ENCODE measurements around the gene BPIFB6. TPM values are rescaled to one million over a fixed set of nuclear protein-coding genes. Genes with fewer than 3 reads are reported as not detected.

BPIFB6 gene
- total RNA-seq, 3 donors from 2014 or later, result not detected

DNA sequence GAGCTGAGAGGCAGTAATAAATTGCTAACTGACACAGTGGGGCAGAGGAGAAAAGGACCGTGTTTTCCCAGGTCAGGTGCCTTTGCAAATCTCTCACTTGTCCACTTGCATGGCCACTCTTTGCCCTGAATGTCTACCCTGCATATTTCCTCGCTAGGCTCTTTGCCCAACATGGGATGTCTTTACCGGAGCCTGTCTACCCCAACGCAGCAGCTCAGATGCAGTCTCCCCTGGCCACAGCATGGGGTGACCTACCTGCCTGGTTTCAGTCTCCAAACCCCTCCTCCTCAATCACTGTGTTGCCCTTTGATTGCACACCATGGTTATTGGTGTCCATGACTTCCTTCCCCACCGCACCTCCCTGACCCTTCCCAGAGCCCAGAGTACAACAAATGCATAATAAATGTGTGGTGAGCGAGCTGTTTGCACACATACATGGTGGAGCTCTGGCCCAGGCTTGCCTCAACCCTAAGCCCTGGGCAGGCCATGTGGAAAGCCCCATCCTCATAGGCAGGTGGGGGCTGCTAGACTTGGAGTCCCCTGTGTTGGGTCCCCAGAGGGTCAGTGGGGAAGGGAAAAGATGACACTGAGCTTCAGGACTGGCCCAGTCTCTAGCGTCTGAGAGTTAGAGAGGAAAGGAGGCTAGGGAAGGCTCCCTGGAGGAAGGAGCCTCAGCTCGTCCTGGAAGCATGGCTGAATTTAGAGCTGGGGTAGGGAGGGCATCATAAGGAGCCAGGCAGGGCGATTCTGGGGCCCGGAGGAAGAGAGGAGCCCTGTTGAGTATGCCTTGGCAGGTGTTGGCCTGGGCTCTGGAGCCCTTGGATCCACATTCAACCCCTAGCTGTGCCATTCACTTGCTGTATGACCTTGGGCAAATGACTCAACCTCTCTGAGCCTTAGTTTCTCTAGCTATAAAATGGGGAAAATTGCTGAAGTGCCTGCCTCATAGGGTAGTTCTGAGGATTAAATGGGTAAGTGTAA is 4.4 kb upstream of the BPIFB6 start:
- Mint-ChIP-seq H3K36me3 (ENCODE audit: insufficient read depth) (no peaks in the 10 kb centered on the region), H3K4me1 (ENCODE audit: low read depth) (no peaks in the 10 kb centered on the region), H3K9me3 (no peaks in the 10 kb centered on the region), H3K4me3 (no peak overlapping the region), H3K27me3 (ENCODE audit: low read depth) (no peaks in the 10 kb centered on the region)
- ATAC-seq (no peak), DNase-seq (no peak)

DNA sequence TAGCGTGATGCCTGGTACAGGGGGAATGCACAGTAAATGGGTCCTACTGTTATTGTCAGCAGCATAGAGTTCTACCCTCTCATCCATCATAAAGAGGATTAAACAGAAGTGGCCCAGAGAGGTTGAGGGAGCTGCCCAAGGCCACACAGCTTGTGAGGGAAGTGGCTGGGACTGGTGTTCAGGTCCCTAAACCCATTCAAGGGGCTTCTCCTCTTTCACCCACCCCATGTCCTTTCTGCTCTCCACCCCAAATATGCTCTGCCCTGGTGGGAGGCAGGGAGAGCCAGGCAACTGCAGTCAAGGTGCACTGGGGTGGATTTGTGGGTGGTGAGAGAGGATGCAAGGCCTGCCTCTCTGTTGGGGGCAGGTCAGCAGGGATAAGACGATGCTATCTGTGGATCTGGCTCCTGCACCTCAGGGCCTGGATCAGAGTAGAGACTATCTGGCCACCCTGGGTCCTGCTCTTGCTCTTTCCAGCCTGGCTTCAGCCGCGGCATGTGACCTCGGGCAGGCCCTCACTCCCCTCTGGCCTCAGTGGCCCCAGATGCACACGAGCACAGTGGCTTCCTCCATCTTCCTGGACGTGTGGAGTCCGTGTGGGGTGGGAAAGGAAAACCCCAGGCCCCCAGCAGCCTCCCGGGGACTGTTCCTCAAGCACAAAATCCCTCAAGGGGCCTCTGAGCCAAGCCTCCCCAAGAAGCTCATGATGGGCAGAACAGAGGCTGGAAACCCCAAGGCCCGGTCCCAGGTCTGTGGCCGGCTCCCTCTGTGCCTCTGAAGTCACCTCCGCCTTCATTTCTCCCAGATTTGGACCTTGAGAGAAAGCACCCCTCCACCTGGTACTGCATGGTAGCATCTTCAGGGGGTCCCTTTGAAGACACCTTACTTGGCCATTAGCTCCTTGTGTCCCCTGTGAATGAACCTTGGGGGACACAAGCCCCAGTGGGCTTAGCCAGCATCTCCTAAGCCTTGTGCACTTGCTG is 3.4 kb upstream of the BPIFB6 start:
- ATAC-seq, result no peak
- Mint-ChIP-seq H3K4me1 (ENCODE audit: low read depth) (no peaks in the 10 kb centered on the region), H3K4me3 (no peak overlapping the region), H3K27me3 (ENCODE audit: low read depth) (no peaks in the 10 kb centered on the region), H3K36me3 (ENCODE audit: insufficient read depth) (no peaks in the 10 kb centered on the region), H3K9me3 (no peaks in the 10 kb centered on the region)
- no peak for DNase-seq

DNA sequence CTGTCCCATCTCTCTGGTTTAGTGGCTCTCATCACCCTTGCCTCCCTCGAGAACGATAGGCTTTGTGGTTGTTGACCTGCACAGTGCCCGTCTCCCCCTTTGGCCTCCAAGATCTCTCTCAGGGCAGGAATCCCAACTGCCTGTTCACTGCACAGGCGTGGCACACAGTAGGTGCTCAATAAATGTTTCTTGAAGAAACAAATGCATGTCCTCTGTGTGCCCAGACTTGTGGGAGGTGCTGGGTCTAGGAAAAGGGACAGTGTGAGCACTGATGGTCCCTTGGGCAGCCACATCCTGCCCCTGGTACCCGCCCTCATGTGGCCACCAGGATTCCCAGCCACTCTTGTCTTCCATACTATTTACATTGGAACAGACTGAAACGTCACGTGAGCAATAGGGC is 2.6 kb upstream of the BPIFB6 start:
- ATAC-seq (no peak), DNase-seq (no peak)
- no peaks in the 10 kb centered on the region for H3K4me1 Mint-ChIP-seq (ENCODE audit: low read depth)
- H3K36me3 Mint-ChIP-seq (ENCODE audit: insufficient read depth), result no peaks in the 10 kb centered on the region
- H3K27me3 Mint-ChIP-seq (ENCODE audit: low read depth), result no peaks in the 10 kb centered on the region
- no peaks in the 10 kb centered on the region for H3K9me3 Mint-ChIP-seq
- no peak overlapping the region for H3K4me3 Mint-ChIP-seq

DNA sequence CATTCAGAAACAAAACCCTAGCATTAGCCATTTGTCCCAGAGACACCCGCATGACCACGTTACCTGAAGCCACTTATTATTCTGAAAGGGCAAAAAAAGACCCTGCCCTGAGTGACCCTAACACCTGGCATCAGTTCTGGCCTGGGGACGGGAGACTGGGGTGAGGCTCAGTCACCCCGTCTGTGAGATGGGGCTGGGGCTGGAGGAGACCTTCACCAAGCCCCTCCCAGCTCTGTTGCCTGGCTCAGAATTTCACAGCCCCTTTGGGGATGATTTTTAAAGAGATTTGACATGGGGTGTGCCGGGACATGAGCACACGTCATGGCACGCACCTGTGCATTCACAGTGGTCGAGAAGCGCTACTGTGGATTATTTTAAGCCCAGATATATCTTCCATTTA is 1.4 kb upstream of the BPIFB6 start:
- Mint-ChIP-seq H3K27me3 (ENCODE audit: low read depth) (no peaks in the 10 kb centered on the region), H3K4me3 (no peak overlapping the region), H3K9me3 (no peaks in the 10 kb centered on the region), H3K4me1 (ENCODE audit: low read depth) (no peaks in the 10 kb centered on the region), H3K36me3 (ENCODE audit: insufficient read depth) (no peaks in the 10 kb centered on the region)
- ATAC-seq (no peak), DNase-seq (no peak)

DNA sequence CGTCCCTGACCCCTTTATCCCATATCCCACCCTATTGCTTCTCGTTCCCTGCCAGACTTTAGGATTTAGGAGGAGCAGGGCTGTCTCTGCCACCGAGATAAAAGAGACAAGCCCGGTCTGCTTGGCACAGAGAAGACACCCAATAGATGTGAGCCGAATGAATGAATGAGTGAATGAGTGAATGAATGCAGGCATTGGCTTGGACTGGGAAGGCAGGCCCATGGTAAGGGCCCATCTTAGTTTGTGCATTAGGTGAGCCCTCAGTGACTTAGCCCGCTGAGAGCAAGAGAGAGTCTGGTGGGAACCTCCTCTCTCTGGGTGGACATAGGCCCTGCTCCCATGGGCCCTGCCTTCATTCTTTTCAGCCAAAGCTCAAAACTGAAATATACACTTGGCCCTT is 879 bp upstream of the BPIFB6 start:
- Mint-ChIP-seq H3K9me3 (no peaks in the 10 kb centered on the region), H3K4me1 (ENCODE audit: low read depth) (no peaks in the 10 kb centered on the region), H3K4me3 (no peak overlapping the region), H3K27me3 (ENCODE audit: low read depth) (no peaks in the 10 kb centered on the region), H3K36me3 (ENCODE audit: insufficient read depth) (no peaks in the 10 kb centered on the region)
- no peak for DNase-seq
- no peak for ATAC-seq

DNA sequence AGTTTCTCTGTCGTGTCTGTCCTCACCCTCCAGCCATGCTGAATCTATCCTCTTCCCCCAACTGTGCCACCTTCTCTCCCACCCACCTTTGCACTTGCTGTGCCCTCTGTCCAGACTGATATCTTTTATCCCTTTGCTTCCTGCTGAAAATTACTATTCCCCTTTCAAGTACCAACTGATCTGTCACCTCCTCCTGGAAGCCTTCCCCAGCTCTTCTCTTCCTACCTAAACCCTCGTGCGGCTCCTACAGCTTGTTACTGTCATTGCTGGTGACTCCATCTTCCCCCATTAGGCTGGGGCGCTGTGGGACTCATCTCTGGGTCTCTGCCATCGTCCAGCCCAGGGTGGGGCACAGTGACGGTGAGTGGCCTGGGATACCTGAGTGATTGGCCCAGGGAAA is 1.1 kb downstream of the BPIFB6 start:
- H3K27me3 Mint-ChIP-seq (ENCODE audit: low read depth), result no peaks in the 10 kb centered on the region
- no peaks in the 10 kb centered on the region for H3K4me1 Mint-ChIP-seq (ENCODE audit: low read depth)
- no peaks in the 10 kb centered on the region for H3K36me3 Mint-ChIP-seq (ENCODE audit: insufficient read depth)
- no peak overlapping the region for H3K4me3 Mint-ChIP-seq
- no peaks in the 10 kb centered on the region for H3K9me3 Mint-ChIP-seq
- ATAC-seq, result no peak
- no peak for DNase-seq

DNA sequence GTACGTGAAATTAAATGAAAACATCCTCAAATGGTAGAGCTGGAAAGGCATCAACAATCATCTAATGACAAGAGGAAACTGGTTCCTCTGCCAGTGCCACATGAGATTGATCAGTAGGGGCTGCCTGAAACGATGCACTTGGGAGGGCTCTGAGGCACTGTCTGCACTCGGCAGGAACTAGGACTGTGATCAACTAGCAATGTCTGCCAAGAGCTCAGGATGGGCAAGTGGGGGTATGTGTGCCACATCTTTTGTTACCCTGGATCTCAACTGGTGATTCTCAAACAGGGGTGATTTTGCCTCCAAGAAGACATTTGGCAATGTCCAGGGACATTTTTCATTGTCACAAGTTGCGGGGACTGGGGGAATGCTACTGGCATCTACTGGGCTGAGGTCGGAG is 1.9 kb downstream of the BPIFB6 start:
- Mint-ChIP-seq H3K36me3 (ENCODE audit: insufficient read depth) (no peaks in the 10 kb centered on the region), H3K4me3 (no peak overlapping the region), H3K4me1 (ENCODE audit: low read depth) (no peaks in the 10 kb centered on the region), H3K27me3 (ENCODE audit: low read depth) (no peaks in the 10 kb centered on the region), H3K9me3 (no peaks in the 10 kb centered on the region)
- ATAC-seq (no peak), DNase-seq (no peak)

DNA sequence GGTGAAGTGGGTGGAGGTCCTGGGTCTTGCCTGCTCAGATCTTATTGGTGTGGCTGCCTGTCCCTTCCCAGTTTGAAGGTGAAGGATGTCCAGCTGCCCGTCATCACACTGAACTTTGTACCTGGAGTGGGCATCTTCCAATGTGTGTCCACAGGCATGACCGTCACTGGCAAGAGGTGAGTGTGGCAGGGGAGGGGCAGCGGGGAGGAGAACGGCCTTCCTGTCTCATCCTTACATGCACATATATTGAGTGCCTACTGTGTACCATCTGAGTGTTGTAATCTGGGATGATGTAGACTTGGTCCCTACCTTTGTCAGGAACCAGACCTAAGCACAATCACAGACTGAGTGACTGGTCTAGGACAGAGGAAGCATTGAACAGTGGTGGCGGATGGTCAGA is 2.7 kb downstream of the BPIFB6 start:
- H3K9me3 Mint-ChIP-seq, result no peaks in the 10 kb centered on the region
- ATAC-seq (no peak), DNase-seq (no peak)
- no peak overlapping the region for H3K4me3 Mint-ChIP-seq
- H3K27me3 Mint-ChIP-seq (ENCODE audit: low read depth), result no peaks in the 10 kb centered on the region
- H3K4me1 Mint-ChIP-seq (ENCODE audit: low read depth), result no peaks in the 10 kb centered on the region
- no peaks in the 10 kb centered on the region for H3K36me3 Mint-ChIP-seq (ENCODE audit: insufficient read depth)

DNA sequence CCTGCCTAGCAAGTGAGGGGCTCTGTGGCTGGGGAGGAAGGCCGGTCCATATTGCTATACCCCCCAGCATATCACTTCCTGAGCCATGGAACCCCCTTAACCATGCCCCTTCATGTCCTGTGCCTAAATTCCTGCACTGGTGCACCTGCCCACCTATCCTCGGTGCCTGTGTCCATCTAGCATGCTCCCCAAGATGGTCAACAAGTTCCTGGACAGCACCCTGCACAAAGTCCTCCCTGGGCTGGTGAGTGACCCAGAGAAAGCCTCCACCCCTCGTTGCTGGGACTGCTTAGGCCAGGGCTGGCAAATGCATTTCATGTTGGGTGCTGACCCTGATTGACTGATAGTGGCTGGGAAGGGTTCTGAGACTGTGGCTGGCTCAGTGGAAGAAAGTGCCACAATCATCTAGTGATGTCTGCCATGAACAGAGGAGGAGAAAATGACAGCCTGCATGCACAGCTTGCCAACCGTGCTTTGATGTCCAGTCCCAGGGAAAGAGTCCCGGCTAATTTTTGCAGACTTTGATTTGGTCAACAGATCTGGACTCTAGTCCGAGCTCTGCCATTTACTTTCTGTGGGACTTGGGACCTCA is 3.5 kb downstream of the BPIFB6 start:
- Mint-ChIP-seq H3K4me1 (ENCODE audit: low read depth) (no peaks in the 10 kb centered on the region), H3K27me3 (ENCODE audit: low read depth) (no peaks in the 10 kb centered on the region), H3K4me3 (no peak overlapping the region), H3K36me3 (ENCODE audit: insufficient read depth) (no peaks in the 10 kb centered on the region), H3K9me3 (no peaks in the 10 kb centered on the region)
- DNase-seq, result no peak
- ATAC-seq, result no peak

DNA sequence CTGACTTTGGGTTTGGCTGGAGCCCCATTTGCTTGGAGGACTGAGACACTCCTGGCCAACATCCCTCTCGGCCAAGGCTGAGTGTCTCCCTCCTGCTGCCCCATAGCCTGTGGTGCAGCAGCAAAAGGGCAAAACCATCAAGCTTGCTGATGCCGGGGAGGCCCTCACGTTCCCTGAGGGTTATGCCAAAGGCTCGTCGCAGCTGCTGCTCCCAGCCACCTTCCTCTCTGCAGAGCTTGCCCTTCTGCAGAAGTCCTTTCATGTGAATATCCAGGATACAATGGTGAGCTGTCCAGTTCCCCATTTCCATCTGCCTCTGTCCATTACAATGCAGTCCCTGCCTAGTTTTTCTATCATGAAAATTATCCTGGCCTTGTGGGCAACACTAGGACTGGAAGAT is 6.0 kb downstream of the BPIFB6 start:
- H3K27me3 Mint-ChIP-seq (ENCODE audit: low read depth), result no peaks in the 10 kb centered on the region
- H3K4me3 Mint-ChIP-seq, result no peak overlapping the region
- H3K4me1 Mint-ChIP-seq (ENCODE audit: low read depth), result no peaks in the 10 kb centered on the region
- ATAC-seq (no peak), DNase-seq (no peak)
- no peaks in the 10 kb centered on the region for H3K36me3 Mint-ChIP-seq (ENCODE audit: insufficient read depth)
- H3K9me3 Mint-ChIP-seq, result no peaks in the 10 kb centered on the region

DNA sequence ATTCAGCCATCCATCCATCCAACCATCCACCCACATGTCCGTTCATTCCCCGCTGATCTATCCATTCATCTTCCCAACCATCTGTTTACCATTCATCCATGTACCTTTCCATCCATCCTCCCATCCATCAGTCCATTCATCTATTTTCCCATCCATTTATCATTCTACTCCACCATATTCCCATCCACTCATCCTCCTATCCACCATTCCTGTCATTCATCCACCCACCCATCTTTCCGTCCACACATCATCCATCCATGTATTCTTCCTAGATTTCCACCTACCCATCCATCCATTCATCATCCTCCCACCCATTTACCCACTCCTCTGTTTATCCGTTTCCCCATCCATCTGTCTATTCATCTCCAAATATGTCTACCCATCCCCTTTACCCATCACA is 6.8 kb downstream of the BPIFB6 start:
- ATAC-seq, result no peak
- Mint-ChIP-seq H3K9me3 (no peaks in the 10 kb centered on the region), H3K4me1 (ENCODE audit: low read depth) (no peaks in the 10 kb centered on the region), H3K27me3 (ENCODE audit: low read depth) (no peaks in the 10 kb centered on the region), H3K4me3 (no peak overlapping the region), H3K36me3 (ENCODE audit: insufficient read depth) (no peaks in the 10 kb centered on the region)
- DNase-seq, result no peak

DNA sequence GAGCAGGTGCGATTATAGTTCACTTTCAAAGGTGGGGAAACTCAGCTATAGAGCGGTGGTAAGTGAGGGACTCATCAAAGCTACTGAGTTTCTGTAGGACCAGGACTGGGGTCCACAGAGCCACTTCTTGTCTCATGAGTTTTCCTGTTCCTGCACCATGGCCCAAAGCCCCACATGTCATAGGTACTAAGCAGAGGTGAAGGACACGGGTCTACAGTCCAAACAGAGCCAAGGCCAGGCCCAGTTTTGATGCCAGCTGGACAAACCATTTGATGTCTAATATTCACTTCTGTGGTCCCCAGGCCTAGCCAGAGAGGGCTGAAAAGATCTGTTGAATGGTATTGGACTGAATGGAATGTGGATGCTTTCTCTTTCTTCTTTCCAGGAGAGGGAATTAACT is 11.0 kb downstream of the BPIFB6 start:
- no peaks in the 10 kb centered on the region for H3K27me3 Mint-ChIP-seq (ENCODE audit: low read depth)
- no peaks in the 10 kb centered on the region for H3K4me1 Mint-ChIP-seq (ENCODE audit: low read depth)
- ATAC-seq, result no peak
- DNase-seq, result no peak
- H3K36me3 Mint-ChIP-seq (ENCODE audit: insufficient read depth), result peaks cover 6% of the 10 kb centered on the region
- H3K4me3 Mint-ChIP-seq, result no peak overlapping the region
- H3K9me3 Mint-ChIP-seq, result peaks cover 20% of the 10 kb centered on the region

DNA sequence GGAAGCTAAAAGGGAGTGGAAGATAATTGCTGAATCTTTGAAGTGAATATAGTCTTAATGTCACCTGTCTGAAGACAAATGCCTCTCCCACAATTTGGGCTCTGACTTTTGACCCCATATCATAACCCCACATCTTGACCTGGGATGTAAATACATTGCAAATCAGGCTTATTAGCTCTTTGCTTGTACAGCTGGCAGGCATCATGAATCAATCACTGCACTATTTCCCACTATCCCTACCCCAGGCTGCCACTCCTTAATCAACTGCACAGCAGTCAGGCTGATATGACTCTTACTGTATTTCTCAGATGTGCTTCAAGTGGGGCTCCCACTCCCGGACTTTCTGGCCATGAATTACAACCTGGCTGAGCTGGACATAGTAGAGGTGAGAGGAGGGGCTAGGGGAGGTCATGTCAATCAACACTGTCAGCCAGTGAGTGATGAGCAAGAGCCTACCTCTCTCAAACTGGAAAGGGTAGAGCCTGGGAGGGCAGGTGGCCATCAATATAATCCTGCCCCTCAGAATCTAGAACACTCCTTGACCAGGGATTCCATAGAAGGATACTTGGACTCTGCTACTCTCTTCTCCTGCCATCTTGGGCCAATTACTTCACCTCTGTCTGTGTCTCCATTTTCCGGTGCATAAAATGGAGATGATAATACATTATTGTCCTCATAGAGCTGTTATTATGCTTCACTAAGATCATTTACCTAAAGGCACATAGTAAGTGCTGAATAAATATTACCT is 11.7 kb downstream of the BPIFB6 start:
- peaks cover 6% of the 10 kb centered on the region for H3K36me3 Mint-ChIP-seq (ENCODE audit: insufficient read depth)
- ATAC-seq (no peak), DNase-seq (no peak)
- H3K4me3 Mint-ChIP-seq, result no peak overlapping the region
- no peaks in the 10 kb centered on the region for H3K4me1 Mint-ChIP-seq (ENCODE audit: low read depth)
- H3K27me3 Mint-ChIP-seq (ENCODE audit: low read depth), result no peaks in the 10 kb centered on the region
- H3K9me3 Mint-ChIP-seq, result peaks cover 20% of the 10 kb centered on the region

DNA sequence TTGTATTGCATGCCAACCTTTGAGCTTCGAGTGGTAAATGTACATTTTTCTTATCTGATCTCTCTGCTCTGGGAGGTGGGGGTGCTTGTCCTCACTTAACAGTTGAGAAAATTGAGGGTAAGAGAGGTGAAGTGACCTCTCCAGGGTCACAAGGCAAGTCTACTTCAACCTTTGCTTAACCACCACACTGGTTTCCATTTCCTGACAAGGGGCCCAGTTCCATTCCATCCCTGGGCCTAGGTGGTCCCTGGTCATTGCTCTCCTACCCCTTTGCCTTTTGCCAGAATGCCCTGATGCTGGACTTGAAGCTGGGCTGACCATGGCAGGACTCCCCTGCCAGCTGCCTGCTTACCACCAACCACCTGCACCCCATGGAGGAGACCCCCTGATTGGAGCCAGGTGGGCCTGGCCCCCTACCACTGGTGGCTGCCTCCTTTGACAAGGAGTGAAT is 12.3 kb downstream of the BPIFB6 start:
- Mint-ChIP-seq H3K9me3 (peaks cover 20% of the 10 kb centered on the region), H3K4me3 (no peak overlapping the region), H3K4me1 (ENCODE audit: low read depth) (no peaks in the 10 kb centered on the region), H3K36me3 (ENCODE audit: insufficient read depth) (peaks cover 6% of the 10 kb centered on the region), H3K27me3 (ENCODE audit: low read depth) (no peaks in the 10 kb centered on the region)
- DNase-seq, result no peak
- no peak for ATAC-seq
